Liver (tissue), 9 donors: Measurements from ENCODE around the gene TFB2M. TPM values are rescaled to one million over a fixed set of nuclear protein-coding genes. Genes with fewer than 3 reads are reported as not detected.

Source experiments
- DNase-seq: peaks from one replicate; pipeline ENCODE4 v3.0.0-alpha.2; 2017; ENCODE audit warnings: low spot score
- H3K27ac ChIP-seq, 2 donors: one replicate each; pipeline ENCODE4 v1.7.0; 2013; ENCODE audit warnings: inconsistent platforms in 2 of 2, low read length in 2 of 2, control low read depth in 1 of 2, low read depth in 1 of 2, mild to moderate bottlenecking in 1 of 2
- H3K27me3 ChIP-seq, 4 donors: one replicate each; pipeline versions ENCODE4 v1.6.1 to v1.7.0; 2013; ENCODE audit warnings: low read length in 3 of 4, inconsistent platforms in 1 of 4, mild to moderate bottlenecking in 1 of 4, moderate library complexity in 1 of 4; ENCODE audit not compliant: control insufficient read depth in 4 of 4, insufficient read depth in 4 of 4
- H3K36me3 ChIP-seq, 4 donors: one replicate each; pipeline versions ENCODE4 v1.6.1 to v1.7.0; 2013; ENCODE audit warnings: low read length in 3 of 4, mild to moderate bottlenecking in 3 of 4, low read depth in 1 of 4, moderate library complexity in 1 of 4; ENCODE audit not compliant: control insufficient read depth in 4 of 4, insufficient read depth in 3 of 4
- H3K4me1 ChIP-seq, 4 donors: one replicate each; pipeline versions ENCODE4 v1.6.1 to v1.7.0; 2013; ENCODE audit warnings: low read length in 3 of 4, mild to moderate bottlenecking in 3 of 4, moderate library complexity in 1 of 4; ENCODE audit not compliant: control insufficient read depth in 4 of 4, insufficient read depth in 4 of 4
- H3K4me3 ChIP-seq, 3 donors: one replicate each; pipeline versions ENCODE4 v1.6.1 to v1.7.0; 2013; ENCODE audit warnings: low read length in 3 of 3, control low read depth in 1 of 3, low read depth in 1 of 3, mild to moderate bottlenecking in 1 of 3
- H3K9ac ChIP-seq, 2 donors: one replicate each; pipeline ENCODE4 v1.7.0; 2013; ENCODE audit warnings: low read length in 2 of 2, mild to moderate bottlenecking in 2 of 2, moderate library complexity in 2 of 2, control low read depth in 1 of 2, low read depth in 1 of 2
- H3K9me3 ChIP-seq, 4 donors: one replicate each; pipeline versions ENCODE4 v1.6.1 to v1.7.0; 2013; ENCODE audit warnings: low read length in 3 of 4; ENCODE audit not compliant: control insufficient read depth in 4 of 4
- ATF3 ChIP-seq: IDR thresholded peaks from 2 replicates; pipeline ENCODE4 v1.6.1; 2016; ENCODE audit warnings: antibody characterized with exemption
- CTCF ChIP-seq: fragments of 150-350 bp; IDR thresholded peaks from 2 replicates; pipeline ENCODE4 v1.5.1; 2017; ENCODE audit warnings: improper control_type of control experiment, low read depth, low read length; ENCODE audit not compliant: missing input control
- EGR1 ChIP-seq, 2 donors: IDR thresholded peaks; 2 replicates each; pipeline ENCODE4 v1.6.1; 2016 to 2018; ENCODE audit warnings: antibody characterized with exemption in 2 of 2, low read depth in 2 of 2
- FOXA1 ChIP-seq: IDR thresholded peaks from 2 replicates; pipeline ENCODE4 v1.6.1; 2016; ENCODE audit warnings: antibody characterized with exemption
- FOXA2 ChIP-seq: IDR thresholded peaks from 2 replicates; pipeline ENCODE4 v1.6.1; 2016; ENCODE audit warnings: antibody characterized with exemption
- GABPA ChIP-seq, 2 donors: IDR thresholded peaks in 1 of 2; conservative IDR thresholded peaks in 1 of 2; 2 replicates each; pipeline ENCODE4 v1.6.1; 2016; ENCODE audit warnings: antibody characterized with exemption in 2 of 2, mild to moderate bottlenecking in 1 of 2, moderate library complexity in 1 of 2
- HNF4A ChIP-seq, 2 donors: conservative IDR thresholded peaks; 2 replicates each; pipeline ENCODE4 v1.6.1; 2016; ENCODE audit warnings: antibody characterized with exemption in 2 of 2, mild to moderate bottlenecking in 2 of 2
- HNF4G ChIP-seq: IDR thresholded peaks from 2 replicates; pipeline ENCODE4 v1.6.1; 2016; ENCODE audit warnings: antibody characterized with exemption
- JUND ChIP-seq, 2 donors: IDR thresholded peaks; 2 replicates each; pipeline ENCODE4 v1.6.1; 2016; ENCODE audit warnings: antibody characterized with exemption in 2 of 2
- MAX ChIP-seq: IDR thresholded peaks from 2 replicates; pipeline ENCODE4 v1.6.1; 2016; ENCODE audit warnings: antibody characterized with exemption
- NR2F2 ChIP-seq: IDR thresholded peaks from 2 replicates; pipeline ENCODE4 v1.6.1; 2016; ENCODE audit warnings: antibody characterized with exemption
- RAD21 ChIP-seq, 2 donors: IDR thresholded peaks; 2 replicates each; pipeline ENCODE4 v1.6.1; 2016; ENCODE audit warnings: antibody characterized with exemption in 2 of 2, mild to moderate bottlenecking in 2 of 2
- REST ChIP-seq: IDR thresholded peaks from 2 replicates; pipeline ENCODE4 v1.6.1; 2016; ENCODE audit warnings: antibody characterized with exemption, mild to moderate bottlenecking
- RXRA ChIP-seq, 2 donors: IDR thresholded peaks; 2 replicates each; pipeline ENCODE4 v1.6.1; 2017 to 2018; ENCODE audit warnings: antibody characterized with exemption in 2 of 2, mild to moderate bottlenecking in 1 of 2
- SP1 ChIP-seq: IDR thresholded peaks from 2 replicates; pipeline ENCODE4 v1.6.1; 2018; ENCODE audit warnings: antibody characterized with exemption, mild to moderate bottlenecking
- TAF1 ChIP-seq: conservative IDR thresholded peaks from 2 replicates; pipeline ENCODE4 v1.6.1; 2016; ENCODE audit warnings: antibody characterized with exemption, mild to moderate bottlenecking
- YY1 ChIP-seq: IDR thresholded peaks from 2 replicates; pipeline ENCODE4 v1.6.1; 2016; ENCODE audit warnings: antibody characterized with exemption, mild to moderate bottlenecking
- ZBTB33 ChIP-seq: IDR thresholded peaks from 2 replicates; pipeline ENCODE4 v1.6.1; 2016; ENCODE audit warnings: antibody characterized with exemption
- WGBS: extraction: QIAGEN DNeasy Blood & Tissue Kit; methylation state at CpG from one replicate; pipeline ENCODE4 v1.1.7; 2013; 5-methylcytosine and 5-hydroxymethylcytosine counted together
- polyA plus RNA-seq, 2 donors: library from polyadenylated mRNA; stranded (reverse) in 1 of 2; unstranded in 1 of 2; fragments of 200-250 nt in 1 of 2; fragments of >200 nt in 1 of 2; fragmentation: Nextera tagmentation in 1 of 2; extraction: Ambion mirVana in 1 of 2; gene quantifications; one replicate each; pipeline versions ENCODE4 v1.2.1 to v1.2.3, GENCODE V29; 2013 to 2015
- total RNA-seq, 2 donors: library from RNA; depleted of rRNA; stranded (reverse); fragments of >200 nt; gene quantifications; one replicate each; pipeline ENCODE4 v1.2.3, GENCODE V29; 2014
- donor health status: healthy.
- donor health status: healthy.
- donor health status: healthy.
- donor health status: healthy.
- donor health status: healthy.

TFB2M gene
- total and polyA plus RNA-seq, 4 donors: 15.0 to 26.4 (median 23.5) TPM

- H3K9ac ChIP-seq: no peak overlapping the region
- 55% methylated on average over 3 of the region's 3 CpGs for WGBS
- H3K9me3 ChIP-seq: no peaks in the 10 kb centered on the region
- TF ChIP-seq HNF4G: no peak
- no peak for TF ChIP-seq JUND (IDR thresholded peaks at IDR 0.05)
- TF ChIP-seq EGR1 (IDR thresholded peaks at IDR 0.05; ENCODE audit: low read depth in 2 of 2): no peak
- TF ChIP-seq ATF3: no peak
- no peak for TF ChIP-seq YY1
- no peak for TF ChIP-seq RAD21 (IDR thresholded peaks at IDR 0.05)
- no peak for TF ChIP-seq SP1
- TF ChIP-seq RXRA (IDR thresholded peaks at IDR 0.05): no peak
- no peak for TF ChIP-seq REST
- no peak for TF ChIP-seq NR2F2
- TF ChIP-seq FOXA2: no peak
- TF ChIP-seq HNF4A (conservative IDR thresholded peaks at IDR 0.05): no peak
- no peak for TF ChIP-seq MAX
- no peak for TF ChIP-seq FOXA1
- TF ChIP-seq TAF1: no peak
- no peak for TF ChIP-seq GABPA (IDR thresholded peaks at IDR 0.05 in 1 of 2, conservative IDR thresholded peaks at IDR 0.05 in 1 of 2)
- no peak for TF ChIP-seq CTCF
- no peak for TF ChIP-seq ZBTB33
- no peak overlapping the region for H3K27ac ChIP-seq
- no peaks in the 10 kb centered on the region for H3K27me3 ChIP-seq
- no peak overlapping the region for H3K4me3 ChIP-seq
- no peaks in the 10 kb centered on the region for H3K36me3 ChIP-seq
- DNase-seq: no peak
- peaks cover 21 to 27% (median 21%) of the 10 kb centered on the region in 4 donors for H3K4me1 ChIP-seq
Observed at GRCh38 chr1:246579818-246580217, 13.8 kb upstream of the TFB2M start.
